GM18907 (cell line): Measurements from ENCODE around the gene PINK1.

Experiments used
- ATAC-seq: cut with Tn5 transposase; IDR thresholded peaks from one replicate; pipeline ENCODE4 v1.9.1; 2021; ENCODE audit warnings: mild to moderate bottlenecking, moderate library complexity; ENCODE audit not compliant: unreplicated experiment

The PINK1 gene

DNA sequence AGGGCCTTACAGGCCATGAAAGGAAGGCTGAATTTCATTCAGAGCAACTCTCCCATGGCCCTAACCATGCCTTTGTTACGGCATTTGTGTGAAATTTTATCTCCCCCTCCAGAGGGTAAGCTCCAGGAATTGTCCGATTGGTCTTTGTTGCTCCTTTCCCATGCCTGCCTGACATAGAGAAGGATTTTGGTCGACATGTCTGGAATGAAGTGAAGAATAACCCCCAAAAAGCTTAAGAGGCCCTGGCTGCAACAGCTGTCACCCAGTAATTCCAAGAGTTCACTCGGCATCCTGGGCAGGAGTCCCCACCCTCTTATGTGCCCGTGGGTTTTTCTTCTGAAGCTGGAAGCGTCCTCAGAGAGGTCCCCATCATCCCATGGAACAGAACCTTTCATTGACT lies 23.7 kb upstream of the PINK1 start:
- ATAC-seq = no peak

DNA sequence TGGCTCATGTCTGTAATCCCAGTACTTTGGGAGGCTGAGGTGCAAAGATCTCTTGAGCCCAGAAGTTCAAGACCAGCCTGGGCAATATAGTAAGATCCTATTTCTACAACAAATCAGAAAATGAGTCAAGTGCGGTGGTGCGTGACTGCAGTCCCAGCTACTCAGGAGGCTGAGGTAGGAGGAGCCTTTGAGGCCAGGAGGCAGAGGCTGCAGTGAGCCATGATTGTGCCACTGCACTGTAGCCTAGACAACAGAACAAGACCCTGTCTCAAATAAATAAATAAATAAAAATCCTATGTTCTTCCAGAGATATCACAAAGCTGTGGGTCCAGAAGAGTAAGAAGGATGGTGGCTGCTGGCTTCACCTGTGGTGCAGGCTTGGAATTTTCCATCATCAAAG lies 22.3 kb upstream of the PINK1 start:
- no peak for ATAC-seq

DNA sequence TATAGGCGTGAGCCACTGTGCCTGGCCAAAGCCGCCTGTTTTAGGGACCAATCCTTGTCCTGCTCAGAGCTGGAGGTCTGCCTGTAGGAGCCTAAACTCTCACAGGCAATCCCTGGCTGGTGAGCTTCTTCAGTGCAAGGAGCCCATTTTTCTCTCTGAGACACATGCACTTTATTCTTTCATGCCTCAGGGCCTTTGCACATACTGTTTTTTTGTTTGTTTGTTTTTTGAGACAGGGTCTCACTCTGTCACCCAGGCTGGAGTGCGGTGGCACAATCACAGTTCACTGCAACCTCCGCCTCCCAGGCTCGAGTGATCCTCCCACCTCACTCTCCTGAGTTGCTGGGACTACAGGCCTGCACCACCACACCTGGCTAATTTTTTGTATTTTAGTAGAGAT lies 21.6 kb upstream of the PINK1 start:
- ATAC-seq = no peak

DNA sequence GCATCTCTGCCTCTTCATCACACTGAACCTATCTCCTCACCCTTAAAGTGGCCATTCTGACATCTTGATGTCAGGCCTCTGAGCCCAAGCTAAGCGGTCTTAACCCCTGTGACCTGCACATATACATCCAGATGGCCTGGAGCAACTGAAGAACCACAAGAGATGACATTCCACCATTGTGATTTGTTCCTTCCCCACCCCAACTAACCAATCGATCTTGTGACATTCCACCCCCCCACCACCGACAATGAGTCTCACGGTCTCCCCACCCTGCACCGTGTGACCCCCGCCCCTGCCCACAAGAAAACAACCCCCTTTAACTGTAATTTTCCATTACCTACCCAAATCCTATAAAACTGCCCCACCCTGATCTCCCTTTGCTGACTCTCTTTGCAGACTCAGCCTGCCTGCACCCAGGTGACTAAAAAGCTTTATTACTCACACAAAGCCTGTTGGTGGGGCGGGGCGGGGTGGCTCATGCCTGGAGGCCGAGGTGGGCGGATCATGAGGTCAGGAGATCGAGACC lies 21.0 kb upstream of the PINK1 start:
- ATAC-seq = no peak

DNA sequence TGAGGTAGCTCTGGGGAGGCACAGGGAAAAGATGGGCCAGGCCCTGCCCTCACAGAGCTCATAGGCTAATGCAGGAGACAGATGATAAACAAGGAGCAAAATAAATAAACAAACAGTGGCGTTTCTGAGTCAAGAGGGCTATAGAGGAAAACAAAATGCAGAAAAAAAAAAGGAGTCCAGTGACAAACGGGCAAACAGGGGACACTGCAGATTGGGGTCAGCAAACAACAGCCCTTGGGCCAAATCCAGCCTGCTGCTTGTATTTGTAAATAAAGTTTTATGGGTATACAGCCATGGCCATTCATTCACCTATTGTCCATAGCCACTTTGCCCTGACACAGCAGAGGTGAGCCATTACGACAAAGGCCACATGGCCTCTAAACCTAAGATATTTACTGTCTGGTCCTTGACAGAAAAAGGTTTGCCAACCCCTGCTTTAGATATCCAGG lies 19.1 kb upstream of the PINK1 start:
- ATAC-seq = no peak

DNA sequence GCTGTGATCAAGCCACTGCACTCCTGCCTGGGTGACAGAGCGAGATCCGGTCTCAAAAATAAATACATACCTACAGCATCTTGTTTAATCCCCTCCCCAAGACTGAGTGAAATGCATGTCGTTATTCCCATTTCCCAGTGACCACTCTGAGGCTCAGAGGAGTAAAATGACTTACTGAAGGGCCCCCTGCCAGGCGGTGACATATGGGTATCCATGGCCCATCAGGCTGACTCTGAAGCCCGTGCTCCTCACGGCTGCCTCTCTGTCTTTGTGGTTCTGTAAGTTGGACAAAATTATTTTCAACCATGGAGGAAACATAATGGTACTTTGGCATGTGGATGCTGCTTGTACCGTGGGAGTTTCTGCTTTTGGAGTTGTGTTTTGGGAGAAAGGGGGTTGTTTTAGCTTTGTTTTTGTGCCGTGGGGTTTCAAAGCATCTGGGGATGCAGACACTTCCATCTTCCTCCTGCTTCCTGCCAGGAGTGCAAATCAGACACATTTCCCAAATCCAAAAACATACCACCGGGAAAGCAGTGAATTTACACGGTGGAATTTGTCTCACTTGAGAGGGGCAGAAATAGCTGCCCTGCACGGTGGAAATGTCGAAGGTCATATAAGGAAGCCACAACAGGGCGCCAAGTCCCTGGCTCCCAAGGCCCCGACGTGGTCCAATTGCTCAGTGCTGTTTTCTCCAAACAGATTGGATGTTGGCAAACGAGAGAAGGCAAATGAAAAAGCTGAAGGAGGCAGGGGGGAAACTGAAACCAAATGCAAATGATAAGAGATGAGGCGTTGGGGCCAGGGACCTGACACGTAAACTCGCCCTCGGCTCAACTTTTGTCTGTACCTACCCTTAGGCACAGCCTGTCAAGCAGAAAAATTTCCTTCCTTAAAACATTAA lies 17.1 kb upstream of the PINK1 start:
- no peak for ATAC-seq

DNA sequence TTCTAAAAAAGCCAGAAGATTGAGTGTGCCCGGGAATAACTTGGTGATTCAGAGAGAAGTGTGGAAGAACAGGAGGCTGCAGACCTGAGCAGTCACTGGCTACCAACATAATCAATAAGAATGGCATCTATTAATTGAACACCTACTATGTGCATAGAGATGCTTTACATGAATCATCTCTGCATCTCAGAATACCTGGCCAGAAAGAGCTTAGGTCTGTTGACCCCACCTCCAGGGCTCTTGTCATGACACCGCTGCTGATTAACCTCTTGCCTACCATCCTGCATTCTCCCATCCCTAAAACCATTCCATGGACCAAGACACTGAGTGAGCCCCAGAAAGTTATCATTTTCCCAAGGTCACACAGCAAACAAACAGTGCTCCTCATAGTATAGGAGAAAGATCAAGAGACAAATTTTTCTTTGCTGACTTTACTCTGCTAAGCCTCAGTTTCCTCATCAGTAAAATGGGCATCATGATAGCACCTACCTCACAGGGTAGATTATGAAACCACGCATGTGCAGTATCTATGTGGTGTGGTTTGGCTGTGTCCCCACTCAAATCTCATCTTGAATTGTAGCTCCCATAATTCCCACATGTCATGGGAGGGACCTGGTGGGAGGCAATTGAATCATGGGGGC lies 16.3 kb upstream of the PINK1 start:
- no peak for ATAC-seq

DNA sequence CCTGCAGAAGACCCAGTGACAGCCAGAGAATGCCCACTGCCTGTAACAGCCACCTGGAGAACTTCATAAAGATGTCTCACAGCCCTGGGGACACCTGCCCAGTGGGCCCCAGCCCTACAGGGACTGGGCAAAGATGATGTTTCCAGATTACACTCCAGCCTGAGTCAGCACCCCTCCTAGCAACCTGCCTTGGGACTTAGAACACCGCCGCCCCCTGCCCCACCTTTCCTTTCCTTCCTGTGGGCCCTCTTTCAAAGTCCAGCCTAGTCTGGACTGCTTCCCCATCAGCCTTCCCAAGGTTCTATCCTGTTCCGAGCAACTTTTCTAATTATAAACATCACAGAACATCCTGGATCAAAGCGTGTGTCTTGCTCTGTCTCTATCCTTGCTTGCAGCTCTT lies 14.7 kb upstream of the PINK1 start:
- no peak for ATAC-seq

DNA sequence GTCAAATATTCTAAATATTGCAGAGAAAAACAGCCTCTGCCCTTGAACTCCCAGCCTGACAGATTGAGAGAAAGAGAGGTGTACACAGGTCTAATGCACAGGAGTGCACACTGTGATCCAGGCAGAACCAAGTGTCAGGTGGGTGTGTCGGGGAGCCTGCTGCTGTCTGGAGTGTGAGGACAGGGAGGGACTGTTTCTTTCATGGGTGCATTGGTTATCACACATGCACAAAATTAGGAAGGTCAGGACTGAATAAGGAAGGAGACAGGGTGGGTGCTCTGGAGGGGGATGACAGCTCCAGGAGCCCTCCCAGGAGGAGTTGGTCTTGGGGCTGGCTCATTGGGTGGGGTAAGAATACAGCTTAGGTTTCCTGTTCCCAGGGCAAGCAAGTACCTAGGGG lies 13.3 kb upstream of the PINK1 start:
- ATAC-seq = no peak

DNA sequence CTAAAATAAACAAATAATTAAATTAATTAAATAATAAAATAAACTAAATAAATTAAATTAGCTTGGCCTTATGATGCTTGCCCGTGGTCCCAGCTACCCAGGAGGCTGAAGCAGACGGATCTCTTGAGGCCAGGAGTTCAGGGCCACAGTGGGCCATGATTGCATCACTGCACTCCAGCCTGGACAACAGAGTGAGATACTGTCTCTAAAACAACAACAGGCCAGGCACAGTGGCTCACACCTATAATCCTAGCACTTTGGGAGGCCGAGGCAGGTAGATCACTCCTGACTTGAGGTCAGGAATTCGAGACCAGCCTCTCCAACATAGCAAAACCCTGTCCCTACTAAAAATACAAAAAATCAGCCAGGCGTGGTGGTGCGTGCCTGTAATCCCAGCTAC lies 12.2 kb upstream of the PINK1 start:
- ATAC-seq = no peak

DNA sequence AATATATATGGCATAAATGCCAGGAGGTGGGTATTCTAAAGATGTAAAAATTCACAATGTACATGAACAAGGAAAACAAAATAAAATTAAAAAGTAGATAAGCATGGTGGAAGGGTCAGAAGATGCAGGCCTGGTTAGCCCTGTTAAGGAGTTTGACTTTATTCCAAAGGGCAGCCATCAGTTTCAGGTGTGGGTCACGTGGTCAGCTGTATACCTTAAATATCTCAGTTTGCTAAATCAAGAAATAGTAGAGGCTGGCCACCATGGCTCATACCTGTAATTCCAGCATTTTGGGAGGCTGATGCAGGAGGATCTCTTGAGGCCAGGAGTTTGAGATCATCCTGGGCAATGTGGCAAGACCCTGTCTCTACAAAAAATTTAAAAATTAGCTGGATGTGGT lies 8.5 kb upstream of the PINK1 start:
- no peak for ATAC-seq

DNA sequence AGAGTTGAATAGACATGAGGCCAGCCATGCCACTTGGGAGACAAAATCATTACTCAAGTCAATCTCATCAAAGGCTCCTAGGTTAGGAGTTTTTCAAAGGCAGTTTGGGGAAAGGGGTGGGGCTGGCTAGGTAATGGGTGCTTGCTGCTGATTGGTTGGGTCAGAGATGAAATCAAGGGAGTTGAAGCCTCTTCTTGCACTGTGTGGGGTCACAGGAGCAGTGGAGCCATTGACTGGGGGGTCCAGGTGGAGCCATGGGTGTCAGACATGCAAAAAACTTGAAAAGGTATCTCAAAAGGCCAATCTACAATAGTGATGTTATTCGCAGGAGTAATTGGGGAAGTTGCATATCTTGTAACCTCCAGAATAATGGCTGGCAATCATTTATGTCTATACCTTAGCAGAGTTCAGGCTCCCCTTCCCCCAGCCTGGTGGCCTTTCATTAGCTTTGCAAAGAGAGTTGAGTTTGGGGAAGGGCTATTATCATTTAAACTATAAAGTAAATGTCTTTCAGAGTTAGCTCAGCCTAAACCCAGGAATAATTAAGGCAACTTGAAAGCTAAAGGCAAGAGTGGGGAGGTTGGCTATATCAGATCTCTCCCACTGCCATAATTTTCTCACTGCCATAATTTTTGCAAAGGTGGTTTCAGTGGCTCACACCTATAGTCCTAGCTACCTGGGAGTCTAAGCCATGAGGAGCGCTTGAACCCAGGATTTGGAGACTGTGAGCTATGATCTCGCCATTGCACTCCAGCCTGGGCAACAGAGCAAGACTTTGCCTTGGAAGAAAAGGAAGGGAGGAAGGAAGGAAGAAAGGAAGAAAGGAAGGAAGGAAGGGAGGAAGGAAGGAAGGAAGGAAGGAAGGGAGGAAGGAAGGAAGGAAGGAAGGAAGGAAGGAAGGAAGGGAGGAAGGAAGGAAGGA lies 7.8 kb upstream of the PINK1 start:
- ATAC-seq = no peak

DNA sequence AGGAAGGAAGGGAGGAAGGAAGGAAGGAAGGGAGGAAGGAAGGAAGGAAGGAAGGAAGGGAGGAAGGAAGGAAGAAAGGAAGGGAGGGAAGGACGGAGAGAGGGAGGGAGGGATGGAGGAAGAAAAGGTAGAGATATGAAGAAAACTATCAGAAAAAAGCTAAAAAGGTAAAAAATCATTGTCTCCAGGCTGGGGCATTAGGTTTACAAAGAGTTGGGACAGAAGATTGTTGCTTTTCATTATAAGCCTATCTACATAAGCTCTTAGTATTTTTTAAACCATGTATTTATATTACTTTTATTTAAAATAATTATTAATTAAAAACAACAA lies 7.2 kb upstream of the PINK1 start:
- no peak for ATAC-seq

DNA sequence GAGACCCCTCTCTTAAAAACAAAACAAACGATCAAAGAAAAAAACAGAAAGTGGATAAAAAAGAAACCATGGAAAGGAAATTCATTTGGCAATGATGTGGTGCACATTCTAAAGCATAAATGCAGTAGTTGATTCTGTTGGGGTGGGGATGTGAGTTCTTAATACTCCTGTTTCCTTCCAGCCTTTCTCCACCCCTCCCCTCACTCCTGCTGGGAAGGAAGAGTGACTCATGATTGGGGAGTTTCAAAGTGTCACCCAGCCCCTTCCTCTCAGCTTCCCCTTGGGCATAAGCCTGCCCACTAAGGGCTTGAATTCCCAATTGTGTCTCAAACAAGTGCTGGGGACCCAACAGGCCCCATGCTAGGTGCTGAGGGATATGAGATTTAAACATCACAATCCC lies 6.7 kb upstream of the PINK1 start:
- ATAC-seq = no peak

DNA sequence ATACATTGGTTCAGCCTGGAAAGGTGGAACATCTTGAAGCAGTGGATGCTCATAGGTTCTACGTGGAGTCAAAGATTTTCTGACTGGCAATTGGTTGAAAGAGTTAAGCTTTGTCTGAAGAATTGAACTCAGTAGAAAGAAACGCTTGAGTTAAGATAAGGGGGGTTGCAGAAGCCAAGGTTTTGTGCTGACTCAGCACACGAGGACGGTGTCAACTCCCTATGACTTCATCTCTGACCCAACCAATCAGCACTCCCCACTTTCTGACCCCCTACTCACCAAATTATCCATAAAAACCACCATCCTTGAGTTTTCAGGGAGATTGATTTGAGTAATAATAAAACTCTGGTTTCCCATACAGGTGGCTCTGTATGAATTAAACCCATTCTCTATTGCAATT lies 2.5 kb upstream of the PINK1 start:
- ATAC-seq = no peak

DNA sequence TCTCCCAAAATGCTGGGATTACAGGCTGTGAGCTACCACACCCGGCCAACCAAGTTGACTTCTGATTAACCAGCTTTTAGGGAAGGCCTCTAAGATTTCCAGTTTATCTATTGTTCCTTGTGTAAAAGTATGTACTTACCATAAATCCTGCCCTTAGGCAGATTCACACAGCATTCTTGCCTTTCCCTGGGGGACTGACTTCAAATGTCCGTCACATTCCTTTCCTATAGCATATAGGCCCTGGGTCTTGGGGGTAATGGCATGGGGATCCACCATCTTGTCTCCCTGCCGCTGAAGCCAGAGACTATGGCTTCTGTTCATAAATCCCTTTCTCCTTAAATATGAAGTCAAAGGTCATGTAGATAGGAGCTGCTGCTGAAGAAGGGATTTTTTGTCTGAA lies 872 bp upstream of the PINK1 start:
- no peak for ATAC-seq

DNA sequence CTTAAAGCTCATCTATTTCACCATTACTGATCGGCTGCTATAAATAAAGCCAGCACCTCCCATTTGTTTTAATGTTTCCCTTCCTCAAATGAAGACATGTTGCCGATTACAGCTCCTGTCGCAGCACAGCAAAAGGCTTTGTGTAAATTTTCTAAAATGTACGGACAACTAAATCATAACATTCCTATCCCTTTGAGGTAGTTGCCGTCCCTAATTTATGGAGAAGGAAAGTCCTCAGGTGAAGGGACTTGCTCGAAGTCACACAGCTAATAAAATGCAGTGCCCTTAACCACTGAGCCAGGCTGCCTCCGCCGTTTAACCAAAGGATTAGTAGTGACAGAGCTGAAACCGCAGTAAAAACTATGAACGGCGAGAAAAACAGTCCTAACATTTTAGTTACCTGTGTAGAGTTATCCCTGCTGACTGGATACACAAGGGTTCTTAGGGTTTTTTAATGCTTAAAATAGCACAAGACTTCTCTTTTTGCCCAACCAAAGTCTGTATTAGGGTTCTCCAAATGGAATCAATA lies 871 bp downstream of the PINK1 start:
- no peak for ATAC-seq

DNA sequence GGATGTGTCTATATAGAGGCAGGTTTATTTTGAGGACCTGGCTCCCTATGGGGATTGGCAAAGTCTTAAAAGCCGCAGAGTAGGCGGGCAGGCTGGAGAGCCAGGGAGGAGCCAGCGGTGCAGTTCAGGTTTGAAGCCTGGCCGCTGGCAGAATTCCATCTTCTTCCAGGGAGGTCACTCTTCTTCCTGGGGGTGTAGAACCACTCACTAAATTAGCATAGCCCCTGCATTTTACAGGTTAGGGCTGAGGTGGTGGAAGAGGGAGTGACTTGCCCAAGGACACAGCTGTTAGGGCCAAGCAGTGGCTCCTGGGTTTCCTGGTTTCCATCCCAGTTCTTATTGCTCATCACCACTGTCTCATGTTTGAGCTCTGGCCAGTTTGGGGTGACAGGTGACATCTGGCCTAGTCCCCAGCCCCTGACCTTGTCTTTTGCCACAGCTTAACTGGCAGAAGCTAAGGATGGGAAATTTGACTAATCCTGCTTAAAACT lies 1.4 kb downstream of the PINK1 start:
- no peak for ATAC-seq

DNA sequence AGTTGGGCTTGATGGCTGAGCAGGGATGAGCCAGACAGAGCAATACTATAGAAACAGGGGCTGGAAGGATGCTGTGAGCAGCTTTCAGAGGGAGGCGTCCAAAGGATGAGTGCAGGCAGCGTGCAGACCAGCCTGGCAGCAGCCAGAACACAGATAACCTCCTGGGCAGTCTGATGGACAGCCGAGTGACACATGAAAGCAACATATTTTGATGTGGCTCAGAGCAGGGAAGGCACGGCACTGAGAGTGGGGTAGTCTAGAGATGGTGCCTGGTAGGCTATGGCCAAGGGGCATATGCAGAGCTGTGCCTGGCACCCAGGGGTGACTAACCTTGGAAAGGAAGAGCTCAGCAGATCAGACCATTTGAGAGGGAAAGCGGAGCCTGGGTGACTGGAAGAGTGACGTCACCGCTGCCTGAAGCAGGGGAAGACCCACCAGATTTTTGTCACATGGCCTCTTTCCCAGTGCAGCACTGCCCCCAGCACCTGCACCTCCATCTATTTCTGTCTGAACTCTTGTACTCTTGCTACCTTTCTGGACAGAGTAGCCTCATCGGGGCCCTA lies 3.6 kb downstream of the PINK1 start:
- no peak for ATAC-seq

DNA sequence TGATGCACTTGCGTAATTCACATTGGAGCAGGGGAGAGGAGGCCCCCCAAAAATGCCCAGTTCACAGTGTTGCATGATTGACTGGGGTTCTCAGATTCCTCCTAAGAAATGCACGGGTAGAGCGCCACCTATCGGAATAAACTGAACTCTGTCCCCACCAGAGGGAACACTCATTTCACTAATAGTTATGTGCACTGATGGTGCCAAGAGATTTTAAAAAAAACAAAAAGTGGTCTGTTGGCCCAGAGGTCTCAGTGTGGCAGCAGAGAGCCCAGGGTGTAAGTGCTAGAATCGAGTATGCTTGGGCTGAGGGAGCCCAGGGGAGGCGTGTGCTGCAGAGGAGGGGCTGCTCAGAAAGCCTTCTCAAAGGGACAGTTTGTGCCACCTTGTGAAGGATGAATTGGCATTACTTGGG lies 6.9 kb downstream of the PINK1 start:
- ATAC-seq = no peak

DNA sequence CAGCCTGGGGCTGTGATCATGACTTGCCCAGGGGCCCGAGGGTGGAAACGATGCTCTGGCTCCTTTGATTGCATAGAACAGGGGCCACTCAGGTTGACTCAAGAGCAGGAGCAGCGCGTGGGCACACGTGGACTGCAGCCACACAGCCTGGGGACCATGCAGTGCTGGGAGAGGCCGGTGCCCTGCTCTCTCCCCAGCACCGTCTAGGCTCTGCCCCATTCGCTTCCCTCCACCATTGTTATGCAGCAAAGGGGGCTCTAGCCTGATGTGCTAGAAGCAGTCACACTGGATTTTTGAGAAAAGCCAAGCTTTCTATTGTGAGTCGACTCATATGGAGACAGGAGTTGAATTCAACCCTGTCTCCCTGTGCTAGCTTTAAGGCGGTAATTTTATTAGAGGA lies 8.7 kb downstream of the PINK1 start:
- ATAC-seq = no peak
